Motor neuron (in vitro differentiated cells): ENCODE measurements around the gene COMMD3. TPM values are rescaled to one million over a fixed set of nuclear protein-coding genes. Genes with fewer than 3 reads are reported as not detected.
"Not testable (repeated sequence)": the region's sequence is repeated elsewhere in the genome, so short reads cannot be mapped to it uniquely, and the experiment has no call there.

Experiments
- ATAC-seq, 8 experiments: fragments of 200-7000 bp; cut with Tn5 transposase; replicated peaks in 6 of 8; 2 replicates each; pipeline ENCODE4 v1.8.0; 2021; ENCODE audit warnings: mild to moderate bottlenecking in 8 of 8, moderate library complexity in 8 of 8
- H3K27ac ChIP-seq, 2 donors: fragments of 250-450 bp; sonication (Bioruptor Pico); 2 replicates each; pipeline ENCODE4 v1.9.0; 2021; ENCODE audit warnings: antibody characterized with exemption in 2 of 2, mild to moderate bottlenecking in 2 of 2, moderate library complexity in 1 of 2
- H3K4me1 ChIP-seq, 2 donors: fragments of 250-450 bp; sonication (Bioruptor Pico); replicated peaks in 1 of 2; 2 replicates each; pipeline ENCODE4 v1.6.1; 2021; ENCODE audit warnings: antibody characterized with exemption in 2 of 2, mild to moderate bottlenecking in 2 of 2, moderate library complexity in 1 of 2
- H3K4me3 ChIP-seq, 5 donors: fragments of 250-450 bp; sonication (Bioruptor Pico); 2 replicates each; pipeline ENCODE4 v1.9.0; 2021; ENCODE audit warnings: antibody characterized with exemption in 5 of 5, mild to moderate bottlenecking in 5 of 5, moderate library complexity in 4 of 5
- WGBS, 10 experiments: fragments of 450-650 bp; shearing (Covaris generic); methylation state at CpG; one replicate each; pipeline ENCODE4 v1.0.0; 2022; 5-methylcytosine and 5-hydroxymethylcytosine counted together
- in situ Hi-C, 9 experiments: fragments of 400-800 bp; cut with MboI; loops; one replicate each; pipeline ENCODE4 v1.15.0; 2021; ENCODE audit warnings: low sequenced_read_pairs in 9 of 9, low pct_unique_long_range_greater_than_20kb in 2 of 9; ENCODE audit not compliant: unreplicated experiment in 9 of 9
- total RNA-seq, 8 experiments: library from RNA; unstranded; fragments of 300-600 nt; gene quantifications; 2 replicates each; pipeline versions ENCODE4 v1.2.3 to v1.2.4, GENCODE V29; 2022

The COMMD3 gene
- total RNA-seq, 8 experiments from 2014 or later = 62.3 to 106 (median 79.1) TPM

GRCh38 chr10:22343731-22344130 lies 27.5 kb downstream of the COMMD3 start:
- no peak overlapping the region for H3K4me3 ChIP-seq
- in situ Hi-C loops = no loop called here
- ATAC-seq = no peak
- H3K27ac ChIP-seq = no peak overlapping the region
- H3K4me1 ChIP-seq = peaks cover 0 to 4% of the 10 kb centered on the region in 2 donors
- WGBS, 10 experiments = 0 to 47% (median 12%) methylated on average over 1 to 3 of the region's 3 CpGs

- peaks cover 0 to 4% of the 10 kb centered on the region in 2 donors for H3K4me1 ChIP-seq
- in situ Hi-C loops = no loop called here
- WGBS, 10 experiments = 14 to 71% (median 50%) methylated on average over 1 of the region's 1 CpG; no CpG with 5 or more reads in 2 of the 10 experiments
- ATAC-seq = no peak
- H3K4me3 ChIP-seq = no peak overlapping the region
- no peak overlapping the region for H3K27ac ChIP-seq
Observed at GRCh38 chr10:22344249-22344648, 28.1 kb downstream of the COMMD3 start.

GRCh38 chr10:22344781-22345300 lies 28.7 kb downstream of the COMMD3 start:
- Histone ChIP-seq H3K4me1 (peaks cover 0 to 4% of the 10 kb centered on the region in 2 donors), H3K27ac (no peak overlapping the region), H3K4me3 (peak overlapping the region; percentile 21 to 41 (median 32))
- in situ Hi-C loops = no loop called here
- ATAC-seq = no peak
- 0 to 60% (median 14%) methylated on average over 1 to 12 of the region's 26 CpGs; no CpG with 5 or more reads in 1 of the 10 experiments for WGBS, 10 experiments

- H3K4me1 ChIP-seq = peaks cover 0 to 4% of the 10 kb centered on the region in 2 donors
- in situ Hi-C loops = no loop called here
- WGBS, 10 experiments = 0 to 60% (median 10%) methylated on average over 1 to 40 of the region's 83 CpGs; no CpG with 5 or more reads in 5 of the 10 experiments
- peak within 1 kb of the TSS; percentile 21 to 41 (median 32) for H3K4me3 ChIP-seq
- H3K27ac ChIP-seq = no peak within 1 kb of the TSS
- peak in 7 of 8 experiments; percentile 5 to 63 (median 49) for ATAC-seq
Observed at GRCh38 chr10:22345301-22346095, 29.3 kb downstream of the COMMD3 start, which contains the start of gene SPAG6. SPAG6 (plus strand) TSS chr10:22345496; CDS start chr10:22345612, 116 bp downstream.

- 35 to 63% (median 48%) methylated on average over 3 to 8 of the region's 8 CpGs; no CpG with 5 or more reads in 1 of the 10 experiments for WGBS, 10 experiments
- Histone ChIP-seq H3K4me3 (peak overlapping the region in 2 of 5 donors; percentile 32 to 39), H3K4me1 (peaks cover 0 to 4% of the 10 kb centered on the region in 2 donors), H3K27ac (no peak overlapping the region)
- in situ Hi-C loops = no loop called here
- ATAC-seq = no peak
Observed at GRCh38 chr10:22346096-22346661, 30.0 kb downstream of the COMMD3 start.

GRCh38 chr10:22349755-22350154 lies 33.6 kb downstream of the COMMD3 start:
- 100% methylated on average over 1 of the region's 1 CpG; no CpG with 5 or more reads in 2 of the 10 experiments for WGBS, 10 experiments
- ATAC-seq = no peak
- in situ Hi-C loops = no loop called here
- no peak overlapping the region for H3K4me3 ChIP-seq
- H3K4me1 ChIP-seq = no peaks in the 10 kb centered on the region
- H3K27ac ChIP-seq = no peak overlapping the region

GRCh38 chr10:22351131-22351703 lies 35.0 kb downstream of the COMMD3 start:
- in situ Hi-C loops = no loop called here
- WGBS, 10 experiments = 20 to 100% (median 85%) methylated on average over 1 to 5 of the region's 5 CpGs; no CpG with 5 or more reads in 1 of the 10 experiments
- H3K27ac ChIP-seq = no peak overlapping the region
- H3K4me1 ChIP-seq = no peaks in the 10 kb centered on the region
- no peak for ATAC-seq
- H3K4me3 ChIP-seq = no peak overlapping the region

GRCh38 chr10:22356324-22356873 lies 40.2 kb downstream of the COMMD3 start:
- no peak overlapping the region for H3K4me3 ChIP-seq
- 61 to 100% (median 87%) methylated on average over 1 to 4 of the region's 4 CpGs for WGBS, 10 experiments
- H3K4me1 ChIP-seq = no peaks in the 10 kb centered on the region
- in situ Hi-C loops = no loop called here
- no peak overlapping the region for H3K27ac ChIP-seq
- no peak for ATAC-seq

GRCh38 chr10:22357770-22358169 lies 41.6 kb downstream of the COMMD3 start:
- WGBS, 10 experiments = no CpG with 5 or more reads among the region's 4 CpGs
- H3K4me3 ChIP-seq, H3K27ac ChIP-seq, H3K4me1 ChIP-seq, ATAC-seq, in situ Hi-C loops: not testable (repeated sequence)

GRCh38 chr10:22363305-22363704 lies 47.1 kb downstream of the COMMD3 start:
- Histone ChIP-seq H3K4me1 (no peaks in the 10 kb centered on the region), H3K27ac (no peak overlapping the region), H3K4me3 (no peak overlapping the region)
- WGBS, 10 experiments = 69 to 98% (median 83%) methylated on average over 1 to 6 of the region's 6 CpGs; no CpG with 5 or more reads in 2 of the 10 experiments
- no peak for ATAC-seq
- in situ Hi-C loops = no loop called here

- in situ Hi-C loops = no loop called here
- 74 to 100% (median 90%) methylated on average over 3 to 5 of the region's 5 CpGs for WGBS, 10 experiments
- Histone ChIP-seq H3K27ac (no peak overlapping the region), H3K4me3 (no peak overlapping the region), H3K4me1 (no peaks in the 10 kb centered on the region)
- no peak for ATAC-seq
Observed at GRCh38 chr10:22364407-22365140, 48.4 kb downstream of the COMMD3 start.

GRCh38 chr10:22365233-22365632 lies 49.0 kb downstream of the COMMD3 start:
- no peak for ATAC-seq
- 50 to 100% (median 100%) methylated on average over 1 of the region's 1 CpG; no CpG with 5 or more reads in 2 of the 10 experiments for WGBS, 10 experiments
- no peak overlapping the region for H3K4me3 ChIP-seq
- no peaks in the 10 kb centered on the region for H3K4me1 ChIP-seq
- no peak overlapping the region for H3K27ac ChIP-seq
- in situ Hi-C loops = no loop called here
